CD1c-positive myeloid dendritic cell (primary cell): ENCODE measurements around the gene DTNBP1.

ENCODE experiments used
- DNase-seq: peaks from one replicate; pipeline ENCODE4 v3.0.0-alpha.2; 2016; ENCODE audit errors: extremely low spot score

The DTNBP1 gene

DNA sequence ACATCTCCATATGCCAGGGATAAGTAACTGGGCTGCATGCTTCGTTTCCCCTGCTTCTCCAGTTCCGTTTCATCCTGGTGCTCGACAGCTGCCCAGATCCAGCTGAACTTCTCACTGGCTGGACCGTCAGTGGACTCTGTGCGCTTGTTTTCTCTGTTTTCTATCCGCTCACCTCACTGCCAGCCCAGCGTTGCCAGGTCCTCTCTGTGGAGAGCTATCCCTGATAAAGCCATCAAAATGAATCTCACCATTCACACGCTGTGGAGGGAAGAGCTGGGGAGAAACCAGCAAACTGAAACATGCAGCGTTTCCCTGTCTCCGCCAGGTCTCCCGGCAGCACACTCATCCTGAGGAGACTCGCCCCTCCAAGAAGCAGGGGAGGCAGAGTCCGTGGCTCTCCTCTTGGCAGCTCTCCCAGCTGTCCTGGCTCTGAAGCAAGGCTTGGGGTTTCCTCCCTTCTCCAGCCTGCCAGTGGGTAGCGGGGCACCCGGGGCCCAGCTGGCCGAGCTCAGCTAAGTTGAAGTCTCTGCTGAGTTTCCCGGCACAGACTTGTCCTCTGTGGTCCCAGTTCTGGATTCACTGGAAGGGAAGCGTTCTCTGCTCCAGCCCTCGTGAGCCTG is 160.9 kb downstream of the DTNBP1 start:
- DNase-seq, result no peak

DNA sequence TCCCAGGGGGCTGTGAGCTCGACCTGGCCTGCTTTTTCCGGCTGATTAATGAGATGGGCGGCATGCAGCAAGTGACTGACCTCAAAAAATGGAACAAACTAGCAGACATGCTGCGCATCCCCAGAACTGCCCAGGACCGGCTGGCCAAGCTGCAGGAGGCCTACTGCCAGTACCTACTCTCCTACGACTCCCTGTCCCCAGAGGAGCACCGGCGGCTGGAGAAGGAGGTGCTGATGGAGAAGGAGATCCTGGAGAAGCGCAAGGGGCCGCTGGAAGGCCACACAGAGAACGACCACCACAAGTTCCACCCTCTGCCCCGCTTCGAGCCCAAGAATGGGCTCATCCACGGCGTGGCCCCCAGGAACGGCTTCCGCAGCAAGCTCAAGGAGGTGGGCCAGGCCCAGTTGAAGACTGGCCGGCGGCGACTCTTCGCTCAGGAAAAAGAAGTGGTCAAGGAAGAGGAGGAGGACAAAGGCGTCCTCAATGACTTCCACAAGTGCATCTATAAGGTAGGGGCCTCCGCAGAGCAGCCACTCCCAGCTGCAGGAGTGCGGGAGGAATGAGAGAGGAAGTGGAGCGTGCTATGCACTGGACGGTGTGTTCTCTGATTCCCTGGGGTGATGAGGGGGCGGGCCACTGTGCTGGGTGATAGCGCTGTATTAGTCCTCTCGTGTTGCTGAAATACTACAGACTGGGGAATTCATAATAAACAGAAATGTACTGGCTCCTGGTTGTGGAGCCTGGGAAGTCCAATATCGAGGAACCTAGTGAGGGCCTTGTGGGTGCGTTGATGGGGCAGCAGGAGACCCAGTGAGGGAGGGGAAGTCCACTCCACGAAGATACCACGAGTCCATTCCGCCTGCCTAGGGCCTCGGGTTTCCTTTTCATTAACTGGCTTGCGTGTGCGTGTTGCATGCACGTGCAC is 161.7 kb downstream of the DTNBP1 start:
- DNase-seq, result no peak

DNA sequence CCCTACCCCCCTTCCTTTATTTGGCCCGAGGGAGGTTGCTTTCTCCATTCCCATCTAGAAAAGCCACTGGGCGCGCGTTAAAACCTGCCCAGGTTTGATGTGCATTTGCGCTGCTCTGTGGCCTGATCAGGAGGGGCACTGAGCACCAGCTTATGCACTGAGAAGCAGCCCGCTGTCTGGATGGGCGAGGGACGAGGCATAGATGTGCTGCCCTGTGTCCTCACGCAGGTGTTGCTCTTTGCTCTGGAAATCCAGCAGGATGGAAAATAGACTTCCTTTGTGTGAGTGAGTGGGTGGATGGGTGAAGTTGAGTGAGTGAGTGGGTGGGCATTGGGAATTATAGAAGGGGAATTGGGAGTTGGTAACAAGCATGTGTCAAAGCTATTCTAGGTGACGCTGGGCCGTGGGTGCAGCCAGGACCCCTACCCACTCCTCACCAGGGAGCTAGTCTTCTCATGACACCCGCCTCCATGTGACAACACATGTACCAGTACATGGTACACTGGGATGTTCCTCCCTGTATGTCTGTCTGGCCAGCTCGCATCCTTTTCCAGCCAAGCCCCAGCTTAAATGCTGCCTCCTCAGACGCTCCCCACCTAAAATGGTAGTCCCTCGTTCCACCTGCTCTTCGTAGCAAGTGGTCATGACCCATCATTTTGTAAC is 162.6 kb downstream of the DTNBP1 start:
- DNase-seq, result no peak

DNA sequence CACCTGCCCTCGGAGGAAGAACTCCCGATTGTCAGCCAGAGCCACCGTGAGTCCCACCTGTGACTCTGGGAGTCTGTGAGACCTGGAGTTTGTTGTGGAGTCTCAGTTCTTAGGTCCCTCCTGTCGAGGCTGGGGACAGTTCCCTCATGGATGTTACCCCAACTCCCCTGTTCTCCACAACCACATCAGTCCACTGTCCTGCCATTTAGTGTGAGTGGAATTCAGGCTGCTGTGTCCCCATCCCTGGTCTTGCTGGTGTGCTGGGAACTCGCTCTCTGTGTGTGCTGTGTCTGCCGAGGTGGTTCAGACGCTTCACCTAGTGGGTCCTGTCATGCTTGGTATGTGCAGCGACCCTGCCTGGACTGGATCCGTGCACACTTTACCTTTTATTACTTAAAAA is 163.2 kb downstream of the DTNBP1 start:
- no peak for DNase-seq

DNA sequence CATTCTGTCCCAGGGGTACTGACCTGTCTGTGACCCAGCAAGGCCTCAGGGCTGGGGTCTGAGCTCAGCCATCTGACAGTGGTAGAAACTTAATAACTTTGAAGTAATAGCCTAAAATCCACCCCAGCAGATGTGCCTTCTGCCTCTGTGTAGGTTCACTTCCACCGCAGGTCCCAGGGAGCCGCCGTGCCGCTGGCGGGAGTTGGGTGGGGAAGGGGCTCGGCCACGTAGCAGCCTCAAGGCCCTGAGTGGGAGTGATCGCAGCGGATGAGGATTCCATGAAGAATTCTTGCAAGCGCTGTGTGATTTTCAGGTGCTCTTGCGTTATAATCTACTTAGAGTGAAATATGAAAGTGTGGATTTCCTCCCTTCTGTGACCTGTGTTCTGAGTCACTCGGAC is 163.7 kb downstream of the DTNBP1 start:
- DNase-seq, result no peak

DNA sequence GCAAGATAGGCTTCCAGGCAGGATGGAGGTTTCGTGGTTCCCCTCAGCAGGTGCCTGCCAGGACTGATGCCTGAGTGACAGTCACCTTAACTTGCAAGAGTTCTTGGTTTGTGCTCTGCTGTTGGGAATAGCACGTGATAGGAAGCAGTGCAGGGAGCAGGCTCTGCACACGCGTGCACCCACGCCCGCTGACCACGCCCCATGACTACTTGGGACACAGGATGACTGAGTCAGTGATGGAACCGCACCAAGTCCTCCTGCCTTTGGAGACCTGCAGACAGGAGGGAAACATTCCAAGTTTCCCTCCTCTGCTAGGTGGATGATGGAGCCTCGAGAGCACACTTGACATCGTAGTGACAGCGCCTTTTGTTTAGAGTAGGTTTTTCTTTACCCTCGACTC is 164.2 kb downstream of the DTNBP1 start:
- peak; percentile 36 for DNase-seq

DNA sequence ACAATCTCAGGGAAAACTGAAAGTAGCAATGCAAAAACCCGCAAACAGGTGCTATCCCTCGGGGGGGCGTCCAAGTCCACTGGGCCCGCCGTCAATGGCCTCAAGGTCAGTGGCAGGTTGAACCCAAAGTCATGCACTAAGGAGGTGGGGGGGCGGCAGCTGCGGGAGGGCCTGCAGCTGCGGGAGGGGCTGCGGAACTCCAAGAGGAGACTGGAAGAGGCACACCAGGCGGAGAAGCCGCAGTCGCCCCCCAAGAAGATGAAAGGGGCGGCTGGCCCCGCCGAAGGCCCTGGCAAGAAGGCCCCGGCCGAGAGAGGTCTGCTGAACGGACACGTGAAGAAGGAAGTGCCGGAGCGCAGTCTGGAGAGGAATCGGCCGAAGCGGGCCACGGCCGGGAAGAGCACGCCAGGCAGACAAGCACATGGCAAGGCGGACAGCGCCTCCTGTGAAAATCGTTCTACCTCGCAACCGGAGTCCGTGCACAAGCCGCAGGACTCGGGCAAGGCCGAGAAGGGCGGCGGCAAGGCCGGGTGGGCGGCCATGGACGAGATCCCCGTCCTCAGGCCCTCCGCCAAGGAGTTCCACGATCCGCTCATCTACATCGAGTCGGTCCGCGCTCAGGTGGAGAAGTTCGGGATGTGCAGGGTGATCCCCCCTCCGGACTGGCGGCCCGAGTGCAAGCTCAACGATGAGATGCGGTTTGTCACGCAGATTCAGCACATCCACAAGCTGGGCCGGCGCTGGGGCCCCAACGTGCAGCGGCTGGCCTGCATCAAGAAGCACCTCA is 166.3 kb downstream of the DTNBP1 start:
- DNase-seq, result no peak

DNA sequence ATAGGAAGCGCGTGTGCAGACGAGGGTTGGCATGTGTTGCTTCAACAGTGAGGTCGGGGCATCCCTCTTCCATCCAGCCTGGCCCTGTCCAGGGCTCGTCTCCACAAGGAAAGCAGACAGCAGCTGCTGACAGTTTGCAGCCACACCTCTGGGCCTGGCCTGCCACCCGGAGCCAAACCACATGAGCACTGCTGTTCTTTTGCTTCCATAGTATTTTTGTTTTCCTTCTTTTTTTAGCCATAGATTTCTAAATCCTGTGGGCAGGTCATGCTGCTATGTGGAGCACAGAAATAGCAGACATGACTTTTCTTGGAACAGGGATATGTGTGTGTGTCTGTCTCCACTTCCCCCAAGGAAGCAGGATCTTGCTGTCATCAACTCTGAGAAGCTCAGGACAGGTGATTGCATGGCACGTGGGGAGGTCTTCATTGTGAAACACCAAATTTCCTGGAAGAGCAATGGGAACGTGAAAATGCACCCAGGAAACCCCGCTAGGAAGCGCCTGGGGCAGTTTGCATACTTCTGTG is 167.4 kb downstream of the DTNBP1 start:
- DNase-seq, result no peak

DNA sequence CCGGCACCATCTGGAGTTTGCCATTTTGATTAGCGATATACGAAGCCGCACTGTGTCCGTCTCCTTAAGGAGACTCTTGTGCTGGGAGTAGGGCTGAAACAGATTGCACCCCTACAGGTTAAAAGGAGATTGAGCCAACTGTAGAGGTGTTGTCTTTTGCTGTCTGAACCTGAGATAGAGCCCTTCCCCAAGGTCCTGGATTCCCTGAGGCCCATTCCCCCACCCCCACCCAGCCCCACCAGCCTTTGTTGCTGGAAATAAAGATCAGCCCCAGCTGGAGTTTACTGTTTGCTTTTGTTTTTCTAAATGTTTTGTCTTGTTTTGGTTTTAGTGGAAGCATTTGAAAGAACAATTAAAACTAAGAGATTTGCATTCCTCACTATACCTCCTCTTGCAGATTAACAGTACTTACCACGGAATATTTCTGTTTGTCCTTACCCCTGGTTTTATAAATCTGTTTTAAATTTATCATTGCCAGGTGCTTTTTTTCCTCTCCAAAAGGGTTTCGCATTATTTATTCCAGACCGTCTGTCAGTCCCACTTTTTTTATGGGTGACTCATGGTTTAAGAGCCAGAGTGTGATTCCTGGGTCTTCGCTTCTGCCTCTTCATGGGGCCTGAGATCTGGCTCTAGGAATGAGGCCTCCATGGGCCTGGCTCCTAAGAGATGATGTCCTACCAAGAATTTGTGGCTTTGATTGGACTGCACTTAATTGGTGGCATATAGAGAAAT is 169.2 kb downstream of the DTNBP1 start:
- no peak for DNase-seq

DNA sequence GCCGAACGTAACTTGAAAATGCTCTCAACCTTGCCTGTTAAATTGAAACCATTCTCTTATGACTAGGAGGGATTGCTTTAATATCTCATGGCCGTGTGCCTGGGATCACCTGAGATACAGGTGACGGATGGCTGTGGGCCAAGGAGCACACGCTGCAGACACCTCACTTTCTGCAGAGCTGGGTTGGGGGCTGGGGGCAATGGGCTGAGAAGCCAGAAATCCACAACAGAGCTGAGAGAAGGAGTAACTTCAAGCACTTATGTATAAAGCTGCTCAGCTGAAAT is 170.9 kb downstream of the DTNBP1 start:
- DNase-seq, result no peak

DNA sequence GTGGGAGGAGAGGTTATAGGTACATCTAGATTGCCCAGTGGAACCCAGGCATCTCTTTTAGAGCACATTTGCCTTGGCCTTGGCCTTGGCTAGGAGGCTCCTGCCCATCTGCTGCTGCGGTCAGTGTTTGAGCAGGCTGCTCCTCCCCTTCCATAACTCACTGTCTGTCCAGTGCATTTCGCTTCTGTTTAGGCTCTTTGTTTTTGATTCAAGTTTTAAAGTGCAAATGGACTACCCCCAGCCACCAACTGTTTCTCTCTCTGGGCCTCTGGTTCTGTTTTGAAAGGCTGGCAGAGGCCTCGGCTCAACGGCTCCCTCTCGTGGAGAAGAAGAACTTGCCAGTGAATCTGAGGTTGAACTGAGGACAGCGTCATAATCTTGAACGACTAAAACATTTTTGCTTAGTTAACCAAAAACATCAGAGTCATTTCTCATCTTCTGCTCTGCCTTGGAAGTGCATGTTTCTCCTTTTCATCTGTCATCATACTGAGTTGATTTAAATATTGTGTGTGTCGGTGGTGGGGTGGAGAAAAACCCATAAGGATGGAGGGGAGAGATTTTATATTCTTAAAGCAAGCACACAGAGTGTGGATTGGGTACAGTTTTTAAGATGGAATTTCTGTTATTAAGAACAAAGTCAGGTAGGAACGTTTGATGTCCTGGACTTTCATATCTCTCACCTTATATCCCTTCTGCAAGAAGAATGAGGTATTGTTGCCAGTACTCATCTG is 171.4 kb downstream of the DTNBP1 start:
- peak; percentile 84 for DNase-seq

DNA sequence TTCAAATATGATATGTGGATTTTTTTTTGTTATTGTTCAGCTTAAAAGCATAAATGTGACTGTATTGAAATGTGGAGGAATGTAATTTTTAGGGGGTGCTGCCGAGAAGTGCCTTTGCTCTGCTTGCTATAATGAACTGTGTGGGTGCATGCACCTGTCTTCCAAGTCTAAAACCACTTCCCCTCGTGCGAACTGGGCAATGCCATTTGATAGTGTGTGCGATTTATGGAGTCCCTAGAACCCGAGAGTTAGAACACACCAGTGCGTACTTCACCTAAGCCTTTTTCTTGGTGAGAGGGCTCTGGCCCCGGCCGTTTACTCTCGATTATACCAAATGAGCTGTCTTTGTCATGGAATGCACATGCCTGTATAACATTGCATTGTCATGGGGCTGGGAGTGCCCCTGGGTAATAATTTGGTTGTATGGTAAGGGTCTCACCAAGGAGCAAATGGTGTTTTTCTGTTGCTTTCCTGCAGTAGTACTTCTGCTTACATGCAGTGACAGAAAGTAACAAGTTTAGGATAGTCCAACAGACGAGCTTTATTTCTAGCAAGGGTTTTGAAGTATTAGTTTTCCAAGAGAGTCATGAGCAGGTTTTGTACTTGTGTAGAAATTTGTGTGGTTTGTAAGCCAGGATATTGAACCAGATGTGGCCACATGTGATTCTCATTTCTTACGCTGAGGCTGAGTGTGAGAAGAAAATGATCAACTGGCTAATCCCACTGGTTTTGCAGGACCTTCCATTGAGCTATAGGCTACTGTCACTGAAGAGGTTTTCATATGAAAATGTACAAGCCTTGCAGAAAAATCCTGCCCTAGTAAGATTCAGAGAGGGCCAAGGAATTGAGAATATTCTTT is 172.4 kb downstream of the DTNBP1 start:
- no peak for DNase-seq

DNA sequence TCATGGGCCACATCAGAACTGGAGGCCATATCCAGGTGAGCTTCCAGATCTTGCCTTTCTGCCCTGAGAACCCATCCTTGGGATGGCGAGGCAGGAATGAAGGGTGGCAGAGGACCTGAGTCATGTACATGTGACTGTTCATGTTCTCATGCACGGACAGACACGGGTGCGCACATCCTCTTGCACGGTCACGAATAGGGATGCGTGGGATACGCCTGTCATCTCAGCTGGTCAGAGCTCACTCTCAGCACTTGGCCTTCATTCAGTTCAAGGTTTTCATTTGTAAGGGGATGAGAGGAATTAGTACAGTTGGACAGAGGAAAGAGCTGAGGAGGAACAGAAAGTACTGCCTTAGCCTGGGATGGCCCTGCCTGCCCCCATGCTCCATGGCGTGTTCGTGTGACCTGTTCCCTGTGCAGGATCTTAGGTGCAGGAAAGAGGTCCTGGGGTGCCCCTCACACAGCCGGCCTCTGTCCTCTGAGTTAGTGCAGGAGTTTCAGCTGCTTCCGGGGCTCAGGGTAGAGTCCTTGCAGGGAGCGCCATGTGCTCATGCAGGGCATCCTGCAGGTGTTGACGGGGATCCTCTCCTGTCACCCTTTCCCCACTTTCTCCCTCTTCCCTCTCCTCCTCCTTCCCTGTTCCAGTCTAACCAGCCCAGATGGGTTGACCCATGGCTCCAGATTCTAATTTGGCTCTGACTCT is 173.4 kb downstream of the DTNBP1 start:
- peak; percentile 79 for DNase-seq

DNA sequence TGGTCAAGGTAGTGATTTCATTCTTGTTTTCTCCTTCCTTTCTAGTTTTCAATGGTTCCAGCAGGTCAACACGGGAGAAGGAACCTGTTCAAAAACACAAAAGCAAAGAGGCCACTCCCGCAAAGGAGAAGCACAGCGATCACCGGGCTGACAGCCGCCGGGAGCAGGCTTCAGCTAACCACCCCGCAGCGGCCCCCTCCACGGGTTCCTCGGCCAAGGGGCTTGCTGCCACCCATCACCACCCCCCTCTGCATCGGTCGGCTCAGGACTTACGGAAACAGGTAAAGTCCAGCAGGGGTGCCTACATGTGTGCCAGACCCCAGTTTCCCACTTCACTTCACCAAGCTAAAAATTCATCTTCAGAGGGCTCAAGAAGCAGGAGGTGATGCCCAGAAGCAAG is 175.6 kb downstream of the DTNBP1 start:
- no peak for DNase-seq

DNA sequence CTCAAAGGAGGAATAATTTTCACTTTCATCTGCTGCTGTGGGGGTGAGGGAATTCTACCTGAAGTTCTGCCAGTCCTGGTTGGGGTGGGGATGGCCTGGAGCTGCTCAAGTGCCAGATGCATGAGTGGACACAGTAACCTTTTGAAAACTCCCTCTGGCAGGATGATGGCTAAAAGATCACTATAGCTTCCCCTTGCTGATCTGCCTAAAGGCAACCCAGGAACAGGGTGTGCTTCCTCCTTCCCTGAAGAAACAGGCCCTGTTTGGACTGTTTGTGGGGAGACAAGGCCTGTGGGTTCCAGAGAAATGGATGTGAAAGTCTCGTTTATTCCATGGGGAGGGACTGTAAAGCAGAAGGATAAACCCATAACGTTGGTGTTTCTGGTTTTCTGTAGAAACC is 176.9 kb downstream of the DTNBP1 start:
- DNase-seq, result peak; percentile 85

DNA sequence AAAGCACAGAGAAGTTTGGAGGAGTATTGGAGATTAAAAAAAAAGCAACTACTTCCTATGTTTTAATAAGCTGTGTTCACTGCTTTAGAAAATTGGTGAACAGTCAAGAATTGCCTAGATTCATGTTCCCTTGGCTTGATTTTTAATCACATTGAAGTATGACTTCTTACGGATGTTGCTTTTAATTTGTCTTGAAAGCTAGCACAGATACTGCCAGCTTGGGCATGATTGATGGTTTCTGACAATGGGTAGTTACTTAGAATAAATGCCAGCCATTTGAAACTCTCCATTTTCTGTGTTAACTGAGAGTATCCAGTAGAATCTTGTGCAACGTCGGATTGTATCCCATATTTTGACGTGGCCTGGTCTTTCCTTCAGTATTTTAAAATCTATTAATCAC is 178.0 kb downstream of the DTNBP1 start:
- no peak for DNase-seq

DNA sequence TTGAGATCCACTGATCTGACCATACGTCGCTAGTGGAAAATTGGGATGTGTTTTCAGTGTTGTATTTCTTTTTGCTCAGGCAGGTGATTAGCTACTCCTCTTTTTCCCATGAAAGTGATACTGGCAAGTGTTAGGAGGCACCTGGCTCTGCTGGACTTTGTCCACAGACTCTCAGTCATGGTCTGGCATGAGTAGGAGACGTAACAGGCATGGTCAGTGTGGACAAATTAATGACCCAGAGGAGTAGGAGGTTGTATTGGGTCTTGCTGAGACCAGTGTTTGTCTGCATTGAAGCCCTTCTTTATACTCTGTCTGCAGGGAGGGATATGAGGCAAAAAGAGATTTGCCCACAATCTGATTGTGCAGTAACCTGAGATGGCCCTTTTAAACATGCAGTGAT is 178.7 kb downstream of the DTNBP1 start:
- DNase-seq, result no peak

DNA sequence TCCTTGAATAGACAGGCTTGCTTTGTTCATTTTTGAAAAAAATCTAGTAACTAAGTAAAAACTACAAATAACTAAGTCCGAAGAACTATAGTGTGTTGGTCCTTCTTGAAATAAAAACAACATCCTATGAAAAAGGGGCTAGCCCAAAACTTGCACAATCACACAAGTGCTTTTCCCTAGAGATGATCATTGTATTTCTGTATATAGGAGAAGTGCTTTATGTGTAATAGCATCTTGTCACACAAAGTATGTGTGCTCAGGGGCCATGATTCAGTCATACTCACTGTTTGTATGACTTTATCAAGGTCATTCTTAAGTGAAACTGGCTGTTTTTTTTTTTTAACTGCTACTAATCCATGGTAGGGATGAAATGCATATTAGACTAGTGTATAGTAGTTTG is 179.8 kb downstream of the DTNBP1 start:
- peak; percentile 59 for DNase-seq
